GM12878 (cell line): ENCODE data around the gene NES. TPM values are rescaled to one million over a fixed set of nuclear protein-coding genes. Genes with fewer than 3 reads are reported as not detected.

ENCODE experiments used
- ATAC-seq: fragments of 200-7000 bp; cut with Tn5 transposase; 3 replicates; pipeline ENCODE4 v1.9.1; 2020; ENCODE audit warnings: mild to moderate bottlenecking, moderate library complexity
- BruUV-seq: library from RNA; stranded (reverse); fragments of 400-500 nt; replicated peaks from 2 replicates; lab custom pipeline; 2021; lab: Mats Ljungman, UMichigan
- CTCF ChIA-PET: fragments of 300-600 bp; sonication (Branson Sonifier 250); formaldehyde crosslinking; extraction: SDS; loops from one replicate; lab custom pipeline; 2021; ENCODE audit warnings: inconsistent platforms; lab: Yijun Ruan, JAX
- POLR2A ChIA-PET: fragments of 350-600 bp; formaldehyde crosslinking; extraction: SDS; loops from one replicate; lab custom pipeline; 2021; ENCODE audit warnings: inconsistent platforms; lab: Charles Lee
- RAD21 ChIA-PET: fragments of 300-600 bp; sonication (Branson Sonifier 250); formaldehyde crosslinking; loops from one replicate; lab custom pipeline; 2023; ENCODE audit warnings: antibody characterized with exemption; ENCODE audit not compliant: unreplicated experiment; lab: Charles Lee
- SMC1A ChIA-PET: fragments of 300-600 bp; sonication (Branson Sonifier 250); formaldehyde crosslinking; loops from one replicate; lab custom pipeline; 2023; ENCODE audit not compliant: unreplicated experiment, uncharacterized antibody; lab: Charles Lee
- DNase-seq: peaks from one replicate; pipeline ENCODE4 v3.0.0-alpha.2; 2011; ENCODE audit warnings: low read depth, low spot score
- FAIRE-seq: peaks from 3 replicates; lab custom pipeline; 2011; peaks lifted over from hg19 to GRCh38; lab: Jason Lieb, UNC
- H2AFZ ChIP-seq: 2 replicates; pipeline ENCODE4 v1.6.0; 2011; ENCODE audit warnings: low read depth, low read length, control low read depth; ENCODE audit not compliant: control insufficient read depth
- H3K27ac ChIP-seq: 2 replicates; pipeline ENCODE4 v1.5.1; 2011; ENCODE audit warnings: control low read depth; ENCODE audit not compliant: control insufficient read depth, insufficient read depth
- H3K27me3 ChIP-seq, 2 experiments: replicated peaks in 1 of 2; 2 replicates each; pipeline versions ENCODE4 v1.6.0 to v1.6.1; 2011; ENCODE audit warnings: low read length in 1 of 2; ENCODE audit not compliant: control insufficient read depth in 2 of 2, insufficient read depth in 2 of 2
- H3K36me3 ChIP-seq, 2 experiments: 2 replicates each; pipeline ENCODE4 v1.5.1; 2011; ENCODE audit warnings: low read length in 1 of 2; ENCODE audit not compliant: control insufficient read depth in 2 of 2, insufficient read depth in 2 of 2
- H3K4me1 ChIP-seq: 2 replicates; pipeline ENCODE4 v1.6.1; 2011; ENCODE audit warnings: mild to moderate bottlenecking, low read length, moderate library complexity, mixed read lengths; ENCODE audit not compliant: control insufficient read depth, insufficient read depth
- H3K4me2 ChIP-seq: 2 replicates; pipeline ENCODE4 v1.6.0; 2011; ENCODE audit warnings: control low read depth; ENCODE audit not compliant: control insufficient read depth, insufficient read depth
- H3K4me3 ChIP-seq: fragments of 200-600 bp; sonication (generic); 2 replicates; pipeline ENCODE4 v1.5.1; 2016
- H3K79me2 ChIP-seq: 2 replicates; pipeline ENCODE4 v1.6.0; 2011; ENCODE audit warnings: low read length; ENCODE audit not compliant: control insufficient read depth, insufficient read depth
- H3K9ac ChIP-seq: 2 replicates; pipeline ENCODE4 v1.8.0; 2011; ENCODE audit warnings: low read length, control low read depth, mixed read lengths; ENCODE audit not compliant: control insufficient read depth, insufficient read depth
- H3K9me3 ChIP-seq: replicated peaks from 3 replicates; pipeline ENCODE4 v1.5.1; 2011; ENCODE audit warnings: mild to moderate bottlenecking, low read length; ENCODE audit not compliant: control insufficient read depth, insufficient read depth
- H4K20me1 ChIP-seq: 2 replicates; pipeline ENCODE4 v1.6.0; 2011; ENCODE audit not compliant: control insufficient read depth, insufficient read depth
- EZH2 ChIP-seq: IDR thresholded peaks from 2 replicates; pipeline ENCODE4 v1.6.1; 2012; ENCODE audit warnings: low read depth, mild to moderate bottlenecking, control low read depth, inconsistent platforms, low read length, borderline replicate concordance; ENCODE audit not compliant: control insufficient read depth
- HDGF ChIP-seq: fragments of 450-650 bp; IDR thresholded peaks from 2 replicates; pipeline ENCODE4 v1.6.1; 2016; ENCODE audit warnings: antibody characterized with exemption
- RAD21 ChIP-seq: IDR thresholded peaks from 2 replicates; pipeline ENCODE4 v1.6.1; 2011; ENCODE audit warnings: mild to moderate bottlenecking, low read depth, low read length, moderate library complexity; ENCODE audit not compliant: insufficient read depth
- SMC3 ChIP-seq: IDR thresholded peaks from 2 replicates; pipeline ENCODE4 v1.6.1; 2011; ENCODE audit warnings: low read length, improper control_type of control experiment, borderline replicate concordance
- SUZ12 ChIP-seq: fragments of 200-600 bp; sonication (generic); IDR thresholded peaks from one replicate; pipeline ENCODE4 v1.6.1; 2018; ENCODE audit warnings: antibody characterized with exemption, mild to moderate bottlenecking; ENCODE audit not compliant: unreplicated experiment
- YY1 ChIP-seq: IDR thresholded peaks from 2 replicates; pipeline ENCODE4 v1.6.1; 2011; ENCODE audit warnings: low read depth, mild to moderate bottlenecking, low read length
- WGBS: methylation state at CpG from one replicate; pipeline ENCODE4 v1.1.6; 2016; ENCODE audit warnings: low lambda C conversion rate; ENCODE audit not compliant: insufficient replicate concordance, insufficient coverage; ENCODE audit errors: missing lambda C conversion rate; 5-methylcytosine and 5-hydroxymethylcytosine counted together
- in situ Hi-C: fragments of 300-500 bp; cut with MboI; formaldehyde crosslinking; loops from 9 replicates; pipeline ENCODE4 v1.14.3; 2018; ENCODE audit warnings: mixed read lengths
- intact Hi-C: fragments of 100-400 bp; cut with micrococcal nuclease; formaldehyde crosslinking; loops from one replicate; pipeline ENCODE4 v1.14.2; 2022; ENCODE audit not compliant: unreplicated experiment
- polyA plus RNA-seq, 11 experiments: library from polyadenylated mRNA; depleted of rRNA in 4 of 11; unstranded in 6 of 11; stranded (reverse) in 5 of 11; fragments of >200 nt; fragmentation: Nextera tagmentation in 4 of 11; fragmentation: Illumina TruSeq in 1 of 11; extraction: Ambion mirVana in 4 of 11; extraction: Trizol in 1 of 11; gene quantifications; 1 replicate in 1 of 11; 2 replicates in 10 of 11; pipeline versions ENCODE4 v1.2.1 to v1.2.3, GENCODE V29; 2011 to 2016; ENCODE audit warnings: inconsistent platforms in 2 of 11, missing spikeins in 2 of 11, low read depth in 1 of 11
- total RNA-seq, 4 experiments: library from RNA; depleted of rRNA in 3 of 4; stranded (reverse); fragments of >200 nt in 3 of 4; fragmentation: Illumina TruSeq in 1 of 4; extraction: Trizol in 1 of 4; gene quantifications; 2 replicates each; pipeline versions ENCODE4 v1.2.1 to v1.2.3, GENCODE V29; 2013 to 2021
- TF ChIP-seq, protein P1 (sequence below), 3 experiments: IDR thresholded peaks in 2 of 3; conservative IDR thresholded peaks in 1 of 3; 2 replicates each; pipeline ENCODE4 v1.5.1; 2011; ENCODE audit warnings: low read depth in 3 of 3, low read length in 3 of 3, mild to moderate bottlenecking in 3 of 3, control low read depth in 2 of 3, moderate library complexity in 2 of 3, inconsistent platforms in 1 of 3, mixed read lengths in 1 of 3; ENCODE audit not compliant: control insufficient read depth in 2 of 3, insufficient read depth in 1 of 3; ENCODE audit errors: extremely low read depth in 1 of 3
- TF ChIP-seq, protein P2 (sequence below): IDR thresholded peaks from 2 replicates; pipeline ENCODE4 v1.6.1; 2011; ENCODE audit warnings: borderline replicate concordance, low read depth, mild to moderate bottlenecking, moderate library complexity, low read length; ENCODE audit not compliant: insufficient read depth, poor library complexity, severe bottlenecking

The NES gene
- total and polyA plus RNA-seq, 10 of the 15 experiments (the other 5 are each of a cell fraction or from before 2014, with no cell fraction given), result under 0.01 to 0.15 (median 0.02) TPM; not detected in 4

DNA sequence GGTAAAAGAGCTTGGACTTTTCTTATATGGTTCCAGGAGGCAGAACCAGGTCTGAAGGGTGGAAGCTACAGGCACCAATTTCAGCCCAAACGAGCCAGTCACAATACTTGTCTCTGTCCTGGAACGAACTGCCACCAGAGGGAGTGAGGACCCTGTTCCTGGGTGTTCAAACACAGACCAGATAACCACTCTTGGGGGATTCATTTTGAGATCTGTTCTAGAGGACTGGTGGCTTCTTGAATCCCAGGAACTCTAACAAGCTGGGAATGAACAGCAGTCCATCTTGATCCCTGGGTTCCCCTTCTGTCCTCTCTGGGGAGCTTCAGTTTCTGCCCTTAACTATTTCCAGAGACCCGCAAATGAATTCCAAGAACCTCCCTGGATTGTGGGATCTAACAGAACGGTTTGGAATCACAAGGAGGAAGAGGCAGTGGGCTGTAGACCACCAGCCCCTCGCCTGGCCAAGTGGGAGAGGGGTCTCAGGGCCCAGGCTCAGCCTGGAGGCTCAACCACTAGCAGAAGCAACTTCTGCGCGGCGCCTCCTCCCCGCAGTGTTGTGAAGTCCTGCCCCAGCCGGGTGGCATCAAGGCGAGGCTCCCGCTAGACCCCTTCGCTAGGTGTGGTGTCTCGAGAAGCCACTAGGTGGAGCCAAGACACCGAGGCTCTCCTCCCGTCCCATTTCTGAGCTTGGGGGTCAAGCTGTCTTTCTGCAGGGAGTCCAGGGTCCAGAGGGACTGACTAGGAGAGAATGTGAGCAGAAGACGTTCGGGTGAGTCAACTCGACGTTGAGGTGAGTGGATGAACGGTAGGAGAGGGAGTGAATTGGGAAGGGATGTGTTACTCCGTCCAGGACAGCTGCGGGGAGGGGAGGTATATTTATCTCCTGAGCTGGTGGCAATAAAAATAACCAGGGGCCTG lies 12.1 kb upstream of the NES start:
- Histone ChIP-seq H3K36me3 (no peaks in the 10 kb centered on the region), H3K4me2 (no peak overlapping the region; the same call in 1 of the 2 replicates), H3K79me2 (no peaks in the 10 kb centered on the region), H3K9me3 (no peaks in the 10 kb centered on the region), H3K4me3 (no peak overlapping the region), H3K4me1 (peaks cover 4% of the 10 kb centered on the region), H3K27ac (no peak overlapping the region), H2AFZ (no peak overlapping the region), H4K20me1 (peaks cover 4% of the 10 kb centered on the region; the same call in 1 of the 2 replicates), H3K9ac (no peak overlapping the region), H3K27me3 (peaks cover 18 to 33% of the 10 kb centered on the region in 2 experiments)
- CTCF ChIA-PET, result interaction anchor here (0.6 to 11.1 kb wide), 59 partner anchors 9 to 1115 kb away, joined by 3 to 433 read pairs (median 4); partner anchors contain the start of genes CRABP2, HAPLN2, HDGF and INSRR
- under 1% methylated on average over 23 of the region's 23 CpGs for WGBS
- SMC1A ChIA-PET, result interaction anchor here (0.6 to 4.0 kb wide), 26 partner anchors 9 to 385 kb away, joined by 3 to 168 read pairs (median 4); partner anchors contain the start of genes CRABP2, ISG20L2, METTL25B and NTRK1
- ATAC-seq (peak; percentile 97), FAIRE-seq (peak; percentile 94), DNase-seq (no peak)
- in situ Hi-C loops, result loop anchor here (5.0 kb wide), 1 partner anchor 173 kb away; the partner anchor contains the start of gene NTRK1
- intact Hi-C loops, result loop anchor here (1.0 kb wide), 3 partner anchors 37 to 201 kb away; partner anchors contain the start of gene NTRK1
- BruUV-seq, result no TSS peak
- RAD21 ChIA-PET, result interaction anchor here (0.6 to 10.2 kb wide), 34 partner anchors 9 to 475 kb away, joined by 3 to 173 read pairs (median 5); partner anchors contain the start of genes CRABP2, HDGF, INSRR and ISG20L2
- TF ChIP-seq SMC3 (peak; percentile 86), HDGF (peak; percentile 38; the same call in 1 of the 2 replicates), EZH2 (0 out of 2 replicates have a peak, but pooled peaks have one; percentile 14), RAD21 (peak; percentile 91), YY1 (peak; percentile 38; the same call in 1 of the 2 replicates), SUZ12 (no peak)
- TF ChIP-seq, protein P1, sequence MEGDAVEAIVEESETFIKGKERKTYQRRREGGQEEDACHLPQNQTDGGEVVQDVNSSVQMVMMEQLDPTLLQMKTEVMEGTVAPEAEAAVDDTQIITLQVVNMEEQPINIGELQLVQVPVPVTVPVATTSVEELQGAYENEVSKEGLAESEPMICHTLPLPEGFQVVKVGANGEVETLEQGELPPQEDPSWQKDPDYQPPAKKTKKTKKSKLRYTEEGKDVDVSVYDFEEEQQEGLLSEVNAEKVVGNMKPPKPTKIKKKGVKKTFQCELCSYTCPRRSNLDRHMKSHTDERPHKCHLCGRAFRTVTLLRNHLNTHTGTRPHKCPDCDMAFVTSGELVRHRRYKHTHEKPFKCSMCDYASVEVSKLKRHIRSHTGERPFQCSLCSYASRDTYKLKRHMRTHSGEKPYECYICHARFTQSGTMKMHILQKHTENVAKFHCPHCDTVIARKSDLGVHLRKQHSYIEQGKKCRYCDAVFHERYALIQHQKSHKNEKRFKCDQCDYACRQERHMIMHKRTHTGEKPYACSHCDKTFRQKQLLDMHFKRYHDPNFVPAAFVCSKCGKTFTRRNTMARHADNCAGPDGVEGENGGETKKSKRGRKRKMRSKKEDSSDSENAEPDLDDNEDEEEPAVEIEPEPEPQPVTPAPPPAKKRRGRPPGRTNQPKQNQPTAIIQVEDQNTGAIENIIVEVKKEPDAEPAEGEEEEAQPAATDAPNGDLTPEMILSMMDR (IDR thresholded peaks at IDR 0.05 in 2 of 3, conservative IDR thresholded peaks at IDR 0.05 in 1 of 3; ENCODE audit: control insufficient read depth in 2 of 3, extremely low read depth in 1 of 3, insufficient read depth in 1 of 3, low read depth in 3 of 3, low read length in 3 of 3), result peak; percentile 92 to 97 (median 97)
- TF ChIP-seq, protein P2, sequence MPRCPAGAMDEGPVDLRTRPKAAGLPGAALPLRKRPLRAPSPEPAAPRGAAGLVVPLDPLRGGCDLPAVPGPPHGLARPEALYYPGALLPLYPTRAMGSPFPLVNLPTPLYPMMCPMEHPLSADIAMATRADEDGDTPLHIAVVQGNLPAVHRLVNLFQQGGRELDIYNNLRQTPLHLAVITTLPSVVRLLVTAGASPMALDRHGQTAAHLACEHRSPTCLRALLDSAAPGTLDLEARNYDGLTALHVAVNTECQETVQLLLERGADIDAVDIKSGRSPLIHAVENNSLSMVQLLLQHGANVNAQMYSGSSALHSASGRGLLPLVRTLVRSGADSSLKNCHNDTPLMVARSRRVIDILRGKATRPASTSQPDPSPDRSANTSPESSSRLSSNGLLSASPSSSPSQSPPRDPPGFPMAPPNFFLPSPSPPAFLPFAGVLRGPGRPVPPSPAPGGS, result no peak
- POLR2A ChIA-PET, result interaction anchor here (1.1 to 3.1 kb wide), 3 partner anchors 37 to 172 kb away, joined by 4 to 21 read pairs (median 4); no protein-coding TSS in a partner anchor
